Esophagus muscularis mucosa (tissue), 4 donors: Measurements from ENCODE around the gene COL12A1. TPM values are rescaled to one million over a fixed set of nuclear protein-coding genes. Genes with fewer than 3 reads are reported as not detected.

Experiments
- DNase-seq: peaks from one replicate; pipeline ENCODE4 v3.0.0-alpha.2; 2017; ENCODE audit errors: extremely low spot score
- H3K27ac ChIP-seq, 4 donors: fragments of 200-600 bp; sonication (generic); replicated peaks in 1 of 4; 1 replicate in 3 of 4; 2 replicates in 1 of 4; pipeline ENCODE4 v1.5.1; 2016 to 2019; ENCODE audit warnings: mild to moderate bottlenecking in 1 of 4
- H3K27me3 ChIP-seq, 4 donors: fragments of 200-600 bp; sonication (generic); one replicate each; pipeline versions ENCODE4 v1.5.1 to v1.6.0; 2016 to 2019
- H3K36me3 ChIP-seq, 4 donors: fragments of 200-600 bp; sonication (generic); one replicate each; pipeline ENCODE4 v1.5.1; 2016 to 2019
- H3K4me1 ChIP-seq, 4 donors: fragments of 200-600 bp; sonication (generic); one replicate each; pipeline ENCODE4 v1.5.1; 2016 to 2019
- H3K4me3 ChIP-seq, 4 donors: fragments of 200-600 bp; sonication (generic); 1 replicate in 2 of 4; 2 replicates in 2 of 4; pipeline ENCODE4 v1.5.1; 2016 to 2019; ENCODE audit warnings: mild to moderate bottlenecking in 4 of 4, moderate library complexity in 1 of 4
- H3K9me3 ChIP-seq, 4 donors: fragments of 200-600 bp; sonication (generic); 1 replicate in 3 of 4; 2 replicates in 1 of 4; pipeline ENCODE4 v1.5.1; 2016 to 2019
- EP300 ChIP-seq: sonication (generic); formaldehyde crosslinking; IDR thresholded peaks from one replicate; pipeline ENCODE4 v1.6.1; 2017; ENCODE audit warnings: antibody characterized with exemption
- POLR2A ChIP-seq: fragments of 450-650 bp; IDR thresholded peaks from one replicate; pipeline ENCODE4 v1.6.1; 2017; ENCODE audit warnings: antibody characterized with exemption, moderate library complexity, mild to moderate bottlenecking, low read depth
- POLR2AphosphoS5 ChIP-seq, 2 donors: sonication (generic); formaldehyde crosslinking; IDR thresholded peaks; one replicate each; pipeline ENCODE4 v1.6.1; 2017; ENCODE audit warnings: antibody characterized with exemption in 2 of 2
- WGBS: methylation state at CpG from one replicate; pipeline ENCODE4 v1.1.5; 2018; 5-methylcytosine and 5-hydroxymethylcytosine counted together
- intact Hi-C: fragments of 100-400 bp; cut with DNase I; formaldehyde crosslinking; loops from one replicate; pipeline ENCODE4 v1.15.1; 2023
- total RNA-seq, 4 donors: library from RNA; depleted of rRNA; stranded (reverse); fragments of >200 nt; gene quantifications; one replicate each; pipeline versions ENCODE4 v1.1.0 to v1.2.1, GENCODE V29; 2016
- TF ChIP-seq, protein P1 (sequence below), 3 experiments: fragments of 200-600 bp in 2 of 3; fragments of 450-650 bp in 1 of 3; sonication (generic) in 2 of 3; IDR thresholded peaks; one replicate each; pipeline ENCODE4 v1.5.1; 2017 to 2019; ENCODE audit warnings: antibody characterized with exemption in 3 of 3, mild to moderate bottlenecking in 2 of 3, moderate library complexity in 1 of 3

COL12A1 gene
- total RNA-seq, 4 donors from 2014 or later: 309 to 477 (median 376) TPM

- Histone ChIP-seq H3K4me1 (peaks cover 15 to 38% (median 32%) of the 10 kb centered on the region in 4 donors), H3K4me3 (peak overlapping the region; percentile 70 to 86 (median 76)), H3K9me3 (no peaks in the 10 kb centered on the region), H3K27me3 (no peaks in the 10 kb centered on the region), H3K27ac (peak overlapping the region; percentile 90 to 93 (median 92)), H3K36me3 (peaks cover 8 to 21% (median 14%) of the 10 kb centered on the region in 4 donors)
- TF ChIP-seq POLR2AphosphoS5 (IDR thresholded peaks at IDR 0.05) (no peak), EP300 (no peak), POLR2A (no peak)
- TF ChIP-seq, protein P1, sequence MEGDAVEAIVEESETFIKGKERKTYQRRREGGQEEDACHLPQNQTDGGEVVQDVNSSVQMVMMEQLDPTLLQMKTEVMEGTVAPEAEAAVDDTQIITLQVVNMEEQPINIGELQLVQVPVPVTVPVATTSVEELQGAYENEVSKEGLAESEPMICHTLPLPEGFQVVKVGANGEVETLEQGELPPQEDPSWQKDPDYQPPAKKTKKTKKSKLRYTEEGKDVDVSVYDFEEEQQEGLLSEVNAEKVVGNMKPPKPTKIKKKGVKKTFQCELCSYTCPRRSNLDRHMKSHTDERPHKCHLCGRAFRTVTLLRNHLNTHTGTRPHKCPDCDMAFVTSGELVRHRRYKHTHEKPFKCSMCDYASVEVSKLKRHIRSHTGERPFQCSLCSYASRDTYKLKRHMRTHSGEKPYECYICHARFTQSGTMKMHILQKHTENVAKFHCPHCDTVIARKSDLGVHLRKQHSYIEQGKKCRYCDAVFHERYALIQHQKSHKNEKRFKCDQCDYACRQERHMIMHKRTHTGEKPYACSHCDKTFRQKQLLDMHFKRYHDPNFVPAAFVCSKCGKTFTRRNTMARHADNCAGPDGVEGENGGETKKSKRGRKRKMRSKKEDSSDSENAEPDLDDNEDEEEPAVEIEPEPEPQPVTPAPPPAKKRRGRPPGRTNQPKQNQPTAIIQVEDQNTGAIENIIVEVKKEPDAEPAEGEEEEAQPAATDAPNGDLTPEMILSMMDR (IDR thresholded peaks at IDR 0.05): no peak
- WGBS: 20% methylated on average over 15 of the region's 15 CpGs
- intact Hi-C loops: no loop called here
- no peak for DNase-seq
Measured at GRCh38 chr6:75244063-75244584, 38.3 kb upstream of the COL12A1 start.

- Histone ChIP-seq H3K27me3 (no peaks in the 10 kb centered on the region), H3K27ac (peak within 1 kb of the TSS; percentile 90 to 93 (median 92)), H3K4me3 (peak within 1 kb of the TSS; percentile 70 to 86 (median 76)), H3K9me3 (no peaks in the 10 kb centered on the region), H3K4me1 (peaks cover 15 to 38% (median 32%) of the 10 kb centered on the region in 4 donors), H3K36me3 (peaks cover 11 to 27% (median 21%) of the 10 kb centered on the region in 4 donors)
- WGBS: under 1% methylated on average over 31 of the region's 36 CpGs
- peak; percentile 97 for DNase-seq
- intact Hi-C loops: no loop called here
- TF ChIP-seq EP300: no peak
- peak; percentile 27 for TF ChIP-seq POLR2A
- peak; percentile 96 to 97 for TF ChIP-seq POLR2AphosphoS5 (IDR thresholded peaks at IDR 0.05)
Measured at GRCh38 chr6:75243333-75244062, 37.6 kb upstream of the COL12A1 start, which contains the start of gene COX7A2. TSS of gene COX7A2 (minus strand) at chr6:75243801. CDS start at chr6:75243734, 67 bp downstream.

GRCh38 chr6:75236630-75237029 lies 30.8 kb upstream of the COL12A1 start:
- peaks cover 7 to 28% (median 19%) of the 10 kb centered on the region in 4 donors for H3K4me1 ChIP-seq
- no peaks in the 10 kb centered on the region for H3K27me3 ChIP-seq
- no peak overlapping the region for H3K4me3 ChIP-seq
- H3K9me3 ChIP-seq: no peaks in the 10 kb centered on the region
- WGBS: 78% methylated on average over 4 of the region's 4 CpGs
- peaks cover 23 to 54% (median 41%) of the 10 kb centered on the region in 4 donors for H3K36me3 ChIP-seq
- intact Hi-C loops: no loop called here
- no peak for DNase-seq
- no peak overlapping the region for H3K27ac ChIP-seq
- TF ChIP-seq, protein P1 (IDR thresholded peaks at IDR 0.05): no peak
- TF ChIP-seq EP300 (no peak), POLR2A (no peak)

GRCh38 chr6:75235271-75235670 lies 29.4 kb upstream of the COL12A1 start:
- intact Hi-C loops: no loop called here
- 83% methylated on average over 2 of the region's 2 CpGs for WGBS
- Histone ChIP-seq H3K4me3 (no peak overlapping the region), H3K27me3 (no peaks in the 10 kb centered on the region), H3K36me3 (peaks cover 23 to 45% (median 38%) of the 10 kb centered on the region in 4 donors), H3K4me1 (peaks cover 3 to 18% (median 12%) of the 10 kb centered on the region in 4 donors), H3K27ac (no peak overlapping the region), H3K9me3 (no peaks in the 10 kb centered on the region)
- DNase-seq: no peak
- TF ChIP-seq EP300 (no peak), POLR2AphosphoS5 (IDR thresholded peaks at IDR 0.05) (no peak), POLR2A (no peak)
- TF ChIP-seq, protein P1 (IDR thresholded peaks at IDR 0.05): no peak

- Histone ChIP-seq H3K9me3 (no peaks in the 10 kb centered on the region), H3K27ac (no peak overlapping the region), H3K36me3 (peaks cover 17 to 35% (median 28%) of the 10 kb centered on the region in 4 donors), H3K4me1 (peaks cover 3 to 16% (median 12%) of the 10 kb centered on the region in 4 donors), H3K27me3 (no peaks in the 10 kb centered on the region), H3K4me3 (no peak overlapping the region)
- TF ChIP-seq POLR2A: no peak
- TF ChIP-seq, protein P1 (IDR thresholded peaks at IDR 0.05): no peak
- TF ChIP-seq EP300: no peak
- TF ChIP-seq POLR2AphosphoS5 (IDR thresholded peaks at IDR 0.05): no peak
- intact Hi-C loops: no loop called here
- WGBS: 53% methylated on average over 3 of the region's 3 CpGs
- DNase-seq: no peak
Measured at GRCh38 chr6:75234126-75234865, 28.4 kb upstream of the COL12A1 start.
